H1 (cell line): ENCODE measurements around the gene TAS2R38. TPM values are rescaled to one million over a fixed set of nuclear protein-coding genes. Genes with fewer than 3 reads are reported as not detected.
"Not testable (repeated sequence)": the region's sequence is repeated elsewhere in the genome, so short reads cannot be mapped to it uniquely, and the experiment has no call there.

ENCODE experiments used
- CTCF ChIA-PET: fragments of 300-600 bp; sonication (Branson Sonifier 250); formaldehyde crosslinking; loops from one replicate; lab custom pipeline; 2021; ENCODE audit not compliant: partially characterized antibody; lab: Charles Lee
- POLR2A ChIA-PET: fragments of 300-600 bp; sonication (Branson Sonifier 250); formaldehyde crosslinking; loops from one replicate; lab custom pipeline; 2021; ENCODE audit warnings: inconsistent platforms; ENCODE audit not compliant: partially characterized antibody; lab: Charles Lee
- DNase-seq, 2 experiments: peaks; one replicate each; pipeline versions ENCODE4 v3.0.0 to v3.0.0-alpha.2; 2010 to 2022; ENCODE audit warnings: low spot score in 2 of 2, low read depth in 1 of 2, mixed read lengths in 1 of 2
- FAIRE-seq: peaks from 2 replicates; lab custom pipeline; 2011; peaks lifted over from hg19 to GRCh38; lab: Jason Lieb, UNC
- H2AFZ ChIP-seq: 2 replicates; pipeline ENCODE4 v1.8.1; 2012; ENCODE audit warnings: low read length, inconsistent platforms
- H2AK5ac ChIP-seq: 2 replicates; pipeline ENCODE4 v1.6.1; 2013; ENCODE audit warnings: low read depth, low read length
- H2BK120ac ChIP-seq: replicated peaks from 2 replicates; pipeline ENCODE3; 2013; ENCODE audit warnings: low read depth, low read length, inconsistent platforms
- H2BK12ac ChIP-seq: 2 replicates; pipeline ENCODE4 v1.6.1; 2013; ENCODE audit warnings: low read depth, low read length
- H2BK15ac ChIP-seq: 2 replicates; pipeline ENCODE4 v1.6.1; 2013; ENCODE audit warnings: low read length
- H2BK20ac ChIP-seq: 2 replicates; pipeline ENCODE4 v1.6.1; 2013; ENCODE audit warnings: low read length
- H2BK5ac ChIP-seq: 2 replicates; pipeline ENCODE4 v1.6.1; 2013; ENCODE audit warnings: low read depth, low read length
- H3K14ac ChIP-seq: 2 replicates; pipeline ENCODE4 v1.6.1; 2013; ENCODE audit warnings: inconsistent platforms; ENCODE audit not compliant: insufficient read length
- H3K18ac ChIP-seq: 2 replicates; pipeline ENCODE4 v1.6.1; 2013; ENCODE audit warnings: low read length; ENCODE audit errors: extremely low read depth
- H3K23ac ChIP-seq: 2 replicates; pipeline ENCODE4 v1.6.1; 2013; ENCODE audit warnings: inconsistent platforms; ENCODE audit not compliant: insufficient read length
- H3K23me2 ChIP-seq: 2 replicates; pipeline ENCODE4 v1.6.1; 2013; ENCODE audit warnings: low read depth, low read length
- H3K27ac ChIP-seq: 2 replicates; pipeline ENCODE4 v1.6.1; 2011; ENCODE audit warnings: low read depth, low read length, inconsistent platforms
- H3K27me3 ChIP-seq, 4 experiments: replicated peaks in 1 of 4; 1 replicate in 1 of 4; 2 replicates in 3 of 4; pipeline versions ENCODE4 v1.6.1 to v1.8.1; 2011 to 2013; ENCODE audit warnings: low read length in 3 of 4, mild to moderate bottlenecking in 3 of 4, inconsistent platforms in 2 of 4, mixed read lengths in 2 of 4, moderate library complexity in 1 of 4; ENCODE audit not compliant: control insufficient read depth in 3 of 4, insufficient read depth in 3 of 4; ENCODE audit errors: extremely low read depth in 1 of 4
- H3K36me3 ChIP-seq, 4 experiments: 2 replicates each; pipeline versions ENCODE4 v1.6.1 to v1.8.1; 2011 to 2013; ENCODE audit warnings: mild to moderate bottlenecking in 4 of 4, low read length in 3 of 4, moderate library complexity in 2 of 4, control low read depth in 1 of 4, inconsistent platforms in 1 of 4; ENCODE audit not compliant: insufficient read depth in 4 of 4, control insufficient read depth in 2 of 4
- H3K4ac ChIP-seq: replicated peaks from 2 replicates; pipeline ENCODE3; 2013; ENCODE audit warnings: low read length, low read depth, mixed read lengths, inconsistent platforms; ENCODE audit not compliant: insufficient read length
- H3K4me1 ChIP-seq, 4 experiments: replicated peaks in 1 of 4; 1 replicate in 1 of 4; 2 replicates in 3 of 4; pipeline versions ENCODE4 v1.6.1 to v1.8.1; 2011 to 2013; ENCODE audit warnings: low read length in 3 of 4, inconsistent platforms in 2 of 4, mixed read lengths in 1 of 4; ENCODE audit not compliant: insufficient read depth in 4 of 4, control insufficient read depth in 3 of 4
- H3K4me2 ChIP-seq, 2 experiments: 2 replicates each; pipeline versions ENCODE4 v1.6.1 to v1.8.1; 2011 to 2013; ENCODE audit warnings: low read depth in 2 of 2, low read length in 2 of 2, control low read depth in 1 of 2, inconsistent platforms in 1 of 2, mild to moderate bottlenecking in 1 of 2; ENCODE audit not compliant: insufficient read depth in 1 of 2
- H3K4me3 ChIP-seq, 4 experiments: fragments of 200-600, 300-600 bp in 1 of 4; sonication (generic), shearing (Covaris generic), sonication (Bioruptor Twin) in 1 of 4; 2 replicates each; pipeline versions ENCODE4 v1.5.1 to v1.8.1; 2011 to 2016; ENCODE audit warnings: low read length in 4 of 4, low read depth in 3 of 4, control low read depth in 2 of 4, inconsistent platforms in 2 of 4, mild to moderate bottlenecking in 2 of 4, mixed read lengths in 1 of 4, moderate library complexity in 1 of 4; ENCODE audit not compliant: insufficient read depth in 2 of 4; ENCODE audit errors: extremely low read depth in 1 of 4
- H3K56ac ChIP-seq: replicated peaks from 2 replicates; pipeline ENCODE3; 2013; ENCODE audit warnings: low read depth, mild to moderate bottlenecking, mixed read lengths, low read length, inconsistent platforms; ENCODE audit not compliant: insufficient read length
- H3K79me1 ChIP-seq: 2 replicates; pipeline ENCODE4 v1.6.1; 2013; ENCODE audit warnings: low read depth, low read length, control low read depth
- H3K79me2 ChIP-seq, 2 experiments: 2 replicates each; pipeline versions ENCODE4 v1.6.1 to v1.8.1; 2012 to 2013; ENCODE audit warnings: low read length in 2 of 2, mild to moderate bottlenecking in 2 of 2, inconsistent platforms in 1 of 2; ENCODE audit not compliant: insufficient read depth in 2 of 2, control insufficient read depth in 1 of 2
- H3K9ac ChIP-seq, 4 experiments: replicated peaks in 1 of 4; 1 replicate in 1 of 4; 2 replicates in 3 of 4; pipeline versions ENCODE4 v1.6.1 to v1.8.1; 2011 to 2013; ENCODE audit warnings: low read depth in 3 of 4, low read length in 3 of 4, control low read depth in 2 of 4, mild to moderate bottlenecking in 2 of 4, moderate library complexity in 2 of 4, inconsistent platforms in 1 of 4; ENCODE audit errors: extremely low read depth in 1 of 4
- H3K9me3 ChIP-seq, 2 experiments: 2 replicates each; pipeline versions ENCODE4 v1.6.1 to v1.8.1; 2012 to 2013; ENCODE audit warnings: mild to moderate bottlenecking in 2 of 2, moderate library complexity in 2 of 2, control low read depth in 1 of 2, inconsistent platforms in 1 of 2, low read depth in 1 of 2, low read length in 1 of 2, mixed read lengths in 1 of 2; ENCODE audit not compliant: insufficient read depth in 2 of 2
- H4K20me1 ChIP-seq, 2 experiments: replicated peaks in 1 of 2; 2 replicates each; pipeline versions ENCODE3 to v1.8.1; 2011 to 2013; ENCODE audit warnings: inconsistent platforms in 2 of 2, low read length in 2 of 2, mild to moderate bottlenecking in 1 of 2; ENCODE audit not compliant: insufficient read depth in 2 of 2, control insufficient read depth in 1 of 2
- H4K5ac ChIP-seq: 2 replicates; pipeline ENCODE4 v1.6.1; 2013; ENCODE audit warnings: low read length, low read depth, mixed read lengths, inconsistent platforms; ENCODE audit not compliant: insufficient read length
- H4K8ac ChIP-seq: 2 replicates; pipeline ENCODE4 v1.8.0; 2013; ENCODE audit warnings: mild to moderate bottlenecking, moderate library complexity, low read length, inconsistent platforms; ENCODE audit not compliant: insufficient read depth; ENCODE audit errors: extremely low read depth
- H4K91ac ChIP-seq: replicated peaks from 2 replicates; pipeline ENCODE3; 2013; ENCODE audit warnings: low read length, mixed read lengths, inconsistent platforms; ENCODE audit not compliant: insufficient read length
- WGBS, 2 experiments: shearing (Covaris generic) in 1 of 2; methylation state at CpG; one replicate each; pipeline versions ENCODE4 v1.1.6 to v1.1.7; 2013 to 2015; ENCODE audit warnings: low lambda C conversion rate in 2 of 2, mixed read lengths in 2 of 2, inconsistent platforms in 1 of 2, low coverage in 1 of 2, missing lambda C conversion rate in 1 of 2; ENCODE audit not compliant: insufficient replicate concordance in 2 of 2, insufficient coverage in 1 of 2, insufficient read length in 1 of 2; ENCODE audit errors: extremely low coverage in 1 of 2, missing lambda C conversion rate in 1 of 2; 5-methylcytosine and 5-hydroxymethylcytosine counted together
- polyA plus RNA-seq, 7 experiments: library from polyadenylated mRNA; depleted of rRNA in 3 of 7; stranded (reverse) in 5 of 7; unstranded in 2 of 7; fragments of >200 nt in 5 of 7; fragments of 200-250 nt in 2 of 7; gene quantifications; 1 replicate in 5 of 7; 2 replicates in 1 of 7; 4 replicates in 1 of 7; pipeline versions ENCODE4 v1.2.1 to v1.2.3, GENCODE V29; 2011 to 2013; ENCODE audit warnings: missing spikeins in 2 of 7, mixed read lengths in 2 of 7
- total RNA-seq: library from RNA; stranded (reverse); fragmentation: NEBNext Ultra II Directional; extraction: Animal tissue kit (Norgen Biotek cat#: 25700); gene quantifications from 2 replicates; pipeline ENCODE4 v1.2.1, GENCODE V29; 2021

TAS2R38 gene
- total and polyA plus RNA-seq, 2 of the 8 experiments (the other 6 are each of a cell fraction or from before 2014, with no cell fraction given), result 0.11 TPM; not detected in 1

- POLR2A ChIA-PET, FAIRE-seq, H3K18ac ChIP-seq, H3K4me3 ChIP-seq, H3K4me2 ChIP-seq, H3K14ac ChIP-seq, H3K27ac ChIP-seq, H4K8ac ChIP-seq, H2BK15ac ChIP-seq, H2BK20ac ChIP-seq, H3K79me2 ChIP-seq, H3K9ac ChIP-seq, H3K56ac ChIP-seq, H3K23ac ChIP-seq, H3K79me1 ChIP-seq, H3K36me3 ChIP-seq, H3K27me3 ChIP-seq, H2AFZ ChIP-seq, H4K91ac ChIP-seq, H3K23me2 ChIP-seq, H4K20me1 ChIP-seq, H2BK5ac ChIP-seq, H2AK5ac ChIP-seq, H3K4me1 ChIP-seq, H4K5ac ChIP-seq, H3K9me3 ChIP-seq, H2BK12ac ChIP-seq, H3K4ac ChIP-seq, H2BK120ac ChIP-seq, DNase-seq: not testable (repeated sequence)
- 94% methylated on average over 4 of the region's 4 CpGs; no CpG with 5 or more reads in 1 of the 2 experiments for WGBS, 2 experiments
- CTCF ChIA-PET, result interaction anchor here (1.5 kb wide), 1 partner anchor 11 kb away, joined by 6 read pairs; no protein-coding TSS in a partner anchor
These were observed 14.2 kb upstream of the TAS2R38 start for GRCh38 chr7:141987803-141988202.
